ENCODE results near the gene IRF4. TPM values are rescaled to one million over a fixed set of nuclear protein-coding genes. Genes with fewer than 3 reads are reported as not detected.

IRF4 gene
- total and polyA plus RNA-seq, 8 donors = 0.27 to 7.0 (median 0.36) TPM

DNA sequence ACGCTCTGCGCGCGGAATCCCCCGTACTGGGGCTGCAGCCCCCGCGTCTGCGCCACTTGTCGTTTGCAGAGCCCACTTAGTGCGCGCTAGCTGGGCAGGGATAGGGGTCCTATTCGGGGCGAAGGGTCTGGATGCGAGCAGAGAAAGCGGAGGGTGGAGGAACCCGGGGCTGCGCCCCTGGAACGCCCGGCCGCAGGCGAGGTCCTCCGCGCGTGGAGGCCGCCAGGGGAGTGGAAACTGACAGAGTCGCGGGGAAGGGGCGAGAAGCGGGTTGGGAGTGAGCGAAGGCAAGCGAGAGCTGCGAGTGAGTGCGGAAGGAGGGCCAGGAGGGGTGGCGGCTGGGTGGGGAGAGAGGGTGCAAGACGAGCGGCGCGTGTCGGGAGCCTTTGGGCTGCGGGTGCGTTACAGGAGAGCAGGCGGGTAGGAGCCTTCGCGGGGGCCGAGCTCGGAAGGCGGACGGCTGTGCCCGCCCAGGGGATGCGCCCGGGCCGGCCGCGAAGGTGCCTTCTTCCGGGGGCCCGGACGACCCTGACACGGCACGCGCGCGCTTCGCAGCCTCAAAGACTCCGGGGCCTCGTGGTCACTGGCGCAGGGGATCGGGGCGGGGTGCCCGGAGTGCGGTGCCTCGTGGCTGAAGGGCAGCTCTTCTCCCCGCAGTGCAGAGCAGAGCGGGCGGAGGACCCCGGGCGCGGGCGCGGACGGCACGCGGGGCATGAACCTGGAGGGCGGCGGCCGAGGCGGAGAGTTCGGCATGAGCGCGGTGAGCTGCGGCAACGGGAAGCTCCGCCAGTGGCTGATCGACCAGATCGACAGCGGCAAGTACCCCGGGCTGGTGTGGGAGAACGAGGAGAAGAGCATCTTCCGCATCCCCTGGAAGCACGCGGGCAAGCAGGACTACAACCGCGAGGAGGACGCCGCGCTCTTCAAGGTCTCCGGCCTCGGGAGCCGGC lies 1.2 kb downstream of the IRF4 start:
- DNase-seq (no peak), ATAC-seq (peak; percentile 33)
- TF ChIP-seq, protein P1, sequence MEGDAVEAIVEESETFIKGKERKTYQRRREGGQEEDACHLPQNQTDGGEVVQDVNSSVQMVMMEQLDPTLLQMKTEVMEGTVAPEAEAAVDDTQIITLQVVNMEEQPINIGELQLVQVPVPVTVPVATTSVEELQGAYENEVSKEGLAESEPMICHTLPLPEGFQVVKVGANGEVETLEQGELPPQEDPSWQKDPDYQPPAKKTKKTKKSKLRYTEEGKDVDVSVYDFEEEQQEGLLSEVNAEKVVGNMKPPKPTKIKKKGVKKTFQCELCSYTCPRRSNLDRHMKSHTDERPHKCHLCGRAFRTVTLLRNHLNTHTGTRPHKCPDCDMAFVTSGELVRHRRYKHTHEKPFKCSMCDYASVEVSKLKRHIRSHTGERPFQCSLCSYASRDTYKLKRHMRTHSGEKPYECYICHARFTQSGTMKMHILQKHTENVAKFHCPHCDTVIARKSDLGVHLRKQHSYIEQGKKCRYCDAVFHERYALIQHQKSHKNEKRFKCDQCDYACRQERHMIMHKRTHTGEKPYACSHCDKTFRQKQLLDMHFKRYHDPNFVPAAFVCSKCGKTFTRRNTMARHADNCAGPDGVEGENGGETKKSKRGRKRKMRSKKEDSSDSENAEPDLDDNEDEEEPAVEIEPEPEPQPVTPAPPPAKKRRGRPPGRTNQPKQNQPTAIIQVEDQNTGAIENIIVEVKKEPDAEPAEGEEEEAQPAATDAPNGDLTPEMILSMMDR (IDR thresholded peaks at IDR 0.05) = no peak
- Histone ChIP-seq H3K27me3 (peaks cover 59 to 96% of the 10 kb centered on the region in 2 donors), H3K9me3 (no peaks in the 10 kb centered on the region), H3K4me3 (peak overlapping the region; percentile 34 to 42), H3K27ac (no peak overlapping the region), H3K4me1 (peaks cover 12 to 33% of the 10 kb centered on the region in 2 donors), H3K36me3 (no peaks in the 10 kb centered on the region)
- intact Hi-C loops (cut with DNase I) = no loop called here

DNA sequence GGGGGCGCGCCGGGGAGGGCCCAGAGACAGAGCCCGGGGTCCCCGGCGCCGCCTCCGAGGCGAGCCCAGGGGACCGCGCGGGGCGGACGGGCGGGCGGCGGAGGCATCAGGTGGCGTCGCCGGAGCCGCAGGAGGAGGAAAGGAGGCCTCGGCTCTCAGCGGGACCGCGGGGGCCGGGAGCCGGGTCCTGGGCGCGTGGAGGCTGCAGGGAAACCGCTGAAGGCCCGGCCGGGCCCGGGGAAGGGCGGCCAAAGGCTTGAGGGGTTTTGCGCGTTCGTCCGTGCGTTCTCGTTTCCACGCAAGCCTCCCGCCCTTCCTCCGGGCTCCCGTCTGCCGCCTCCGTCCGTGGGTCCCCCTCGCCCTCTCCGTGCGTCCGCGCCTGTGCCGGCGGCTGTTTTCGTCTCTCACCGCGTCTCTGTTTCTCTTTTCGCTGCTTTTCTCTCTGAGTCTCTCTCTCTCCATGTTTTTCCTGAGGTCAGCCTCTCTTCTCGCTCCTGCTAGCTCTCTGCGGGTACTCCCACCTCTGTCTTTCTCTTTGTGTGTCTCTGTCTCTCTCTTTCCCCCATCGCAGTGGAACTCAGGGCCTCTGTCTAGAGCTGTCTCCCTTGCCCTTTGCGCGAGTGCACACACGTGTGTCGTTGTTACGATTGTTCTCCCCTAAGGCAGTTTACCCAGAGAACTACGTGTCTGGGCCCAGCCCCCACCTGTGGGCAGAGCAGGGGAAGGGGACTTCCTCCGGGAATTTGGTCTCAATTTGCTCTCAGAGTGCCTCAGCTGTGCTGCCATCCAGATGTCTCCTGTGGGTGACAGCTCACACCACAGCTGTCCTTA lies 2.1 kb downstream of the IRF4 start:
- H3K4me3 ChIP-seq = peak overlapping the region; percentile 34 to 42

DNA sequence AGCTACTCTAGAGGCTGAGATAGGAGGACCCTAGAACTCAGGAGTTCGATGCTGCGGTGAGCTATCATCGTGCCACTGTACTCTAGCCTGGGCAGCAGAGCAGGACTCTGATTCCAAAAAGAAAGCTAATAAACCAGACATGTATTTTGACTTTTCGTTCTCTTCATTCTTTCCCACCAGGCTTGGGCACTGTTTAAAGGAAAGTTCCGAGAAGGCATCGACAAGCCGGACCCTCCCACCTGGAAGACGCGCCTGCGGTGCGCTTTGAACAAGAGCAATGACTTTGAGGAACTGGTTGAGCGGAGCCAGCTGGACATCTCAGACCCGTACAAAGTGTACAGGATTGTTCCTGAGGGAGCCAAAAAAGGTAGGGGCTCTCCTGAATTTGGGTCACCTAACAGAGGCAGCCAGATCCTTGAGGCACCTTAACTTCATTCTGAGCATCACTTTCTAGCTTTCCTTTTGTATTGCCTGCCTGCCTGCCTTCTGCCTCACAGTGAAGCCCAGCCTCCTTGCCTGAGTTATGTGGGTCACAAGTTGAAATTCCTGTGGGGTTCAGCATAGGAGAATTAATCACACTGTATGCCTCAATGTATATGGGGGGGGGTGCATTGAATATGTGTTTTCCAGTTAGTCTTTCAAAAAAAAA lies 3.2 kb downstream of the IRF4 start:
- ATAC-seq (no peak), DNase-seq (no peak)
- Histone ChIP-seq H3K27ac (no peak overlapping the region), H3K27me3 (peaks cover 52 to 90% of the 10 kb centered on the region in 2 donors), H3K4me3 (no peak overlapping the region), H3K4me1 (peaks cover 12 to 33% of the 10 kb centered on the region in 2 donors), H3K9me3 (no peaks in the 10 kb centered on the region), H3K36me3 (no peaks in the 10 kb centered on the region)
- intact Hi-C loops (cut with DNase I) = no loop called here
- TF ChIP-seq, protein P1 (IDR thresholded peaks at IDR 0.05) = no peak

More for the DNA sequence above, 2.1 kb downstream of the IRF4 start:
- DNase-seq (no peak), ATAC-seq (peak; percentile 20)
- H3K27ac ChIP-seq = no peak overlapping the region
- peaks cover 12 to 33% of the 10 kb centered on the region in 2 donors for H3K4me1 ChIP-seq
- no peaks in the 10 kb centered on the region for H3K36me3 ChIP-seq
- TF ChIP-seq, protein P1 (IDR thresholded peaks at IDR 0.05) = no peak
- peaks cover 59 to 96% of the 10 kb centered on the region in 2 donors for H3K27me3 ChIP-seq
- intact Hi-C loops (cut with DNase I) = no loop called here
- H3K9me3 ChIP-seq = no peaks in the 10 kb centered on the region

DNA sequence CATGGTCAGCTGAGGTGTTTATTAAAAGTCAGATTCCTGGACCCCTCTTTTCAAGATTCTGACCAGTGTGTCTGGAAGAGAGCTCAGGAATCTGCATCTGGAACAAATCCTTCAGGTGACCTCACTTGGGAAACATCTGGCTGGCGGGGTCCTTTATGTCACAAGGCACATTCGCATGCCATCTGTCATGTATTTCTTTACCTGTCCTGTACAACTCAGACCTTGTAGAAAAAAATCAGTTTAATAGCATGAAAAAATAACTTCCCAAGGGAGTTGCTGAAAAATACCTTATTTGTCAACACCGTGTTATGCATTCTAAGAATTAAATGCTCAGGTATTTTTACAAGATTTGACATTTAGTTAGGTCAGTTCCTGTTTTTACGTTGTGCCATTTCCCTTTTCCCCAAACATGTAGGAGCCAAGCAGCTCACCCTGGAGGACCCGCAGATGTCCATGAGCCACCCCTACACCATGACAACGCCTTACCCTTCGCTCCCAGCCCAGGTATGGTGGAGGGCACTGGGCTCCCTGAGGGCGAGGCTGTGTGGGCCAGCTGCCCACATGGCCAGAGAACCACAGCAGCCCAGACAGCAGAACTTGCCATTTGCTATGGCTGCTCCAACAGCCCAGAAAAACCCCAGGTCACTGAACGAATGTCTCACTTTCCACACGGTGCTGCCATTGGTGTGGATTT lies 4.0 kb downstream of the IRF4 start:
- DNase-seq (no peak), ATAC-seq (no peak)
- Histone ChIP-seq H3K27ac (no peak overlapping the region), H3K4me3 (no peak overlapping the region), H3K27me3 (peaks cover 44 to 82% of the 10 kb centered on the region in 2 donors), H3K4me1 (peaks cover 12 to 33% of the 10 kb centered on the region in 2 donors), H3K9me3 (no peaks in the 10 kb centered on the region), H3K36me3 (no peaks in the 10 kb centered on the region)
- TF ChIP-seq, protein P1 (IDR thresholded peaks at IDR 0.05) = no peak
- intact Hi-C loops (cut with DNase I) = no loop called here

Data from left lung (tissue), 10 donors.